Stimulated activated CD8-positive, alpha-beta memory T cell treated with anti-CD3 and anti-CD28 coated beads, Interleukin-12 subunit alpha, Interleukin-12 subunit beta, amount 100 ng/mL, for 4 hours (primary cell): Measurements from ENCODE around the gene CPTP.

Experiments
- DNase-seq: peaks from one replicate; pipeline ENCODE4 v3.0.0-alpha.2; 2020; ENCODE audit warnings: low read depth

The CPTP gene

DNA sequence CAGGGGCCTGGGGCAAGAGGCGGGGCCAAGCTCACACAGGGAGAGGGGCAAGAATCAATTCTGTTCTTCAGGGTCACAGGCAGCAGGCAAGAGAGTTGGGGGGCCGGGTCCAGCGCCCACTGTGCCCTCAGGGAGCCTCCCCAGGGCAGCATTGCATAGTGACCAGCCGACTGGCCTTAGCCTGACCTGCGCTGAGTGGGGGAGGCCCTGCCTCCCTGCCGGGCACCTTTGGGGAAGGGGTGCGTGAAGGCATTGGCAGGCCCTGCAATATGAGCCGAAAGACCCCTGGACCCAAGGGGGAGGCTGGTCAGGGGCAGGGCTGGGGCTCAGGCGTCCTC, 32.2 kb upstream of the CPTP start:
- DNase-seq = no peak

GRCh38 chr1:1292851-1293250, 31.8 kb upstream of the CPTP start:
- DNase-seq = no peak

- DNase-seq = no peak
Measured at GRCh38 chr1:1293263-1294249, 31.0 kb upstream of the CPTP start.

- DNase-seq = no peak
Measured at GRCh38 chr1:1294250-1294890, 30.2 kb upstream of the CPTP start.

DNA sequence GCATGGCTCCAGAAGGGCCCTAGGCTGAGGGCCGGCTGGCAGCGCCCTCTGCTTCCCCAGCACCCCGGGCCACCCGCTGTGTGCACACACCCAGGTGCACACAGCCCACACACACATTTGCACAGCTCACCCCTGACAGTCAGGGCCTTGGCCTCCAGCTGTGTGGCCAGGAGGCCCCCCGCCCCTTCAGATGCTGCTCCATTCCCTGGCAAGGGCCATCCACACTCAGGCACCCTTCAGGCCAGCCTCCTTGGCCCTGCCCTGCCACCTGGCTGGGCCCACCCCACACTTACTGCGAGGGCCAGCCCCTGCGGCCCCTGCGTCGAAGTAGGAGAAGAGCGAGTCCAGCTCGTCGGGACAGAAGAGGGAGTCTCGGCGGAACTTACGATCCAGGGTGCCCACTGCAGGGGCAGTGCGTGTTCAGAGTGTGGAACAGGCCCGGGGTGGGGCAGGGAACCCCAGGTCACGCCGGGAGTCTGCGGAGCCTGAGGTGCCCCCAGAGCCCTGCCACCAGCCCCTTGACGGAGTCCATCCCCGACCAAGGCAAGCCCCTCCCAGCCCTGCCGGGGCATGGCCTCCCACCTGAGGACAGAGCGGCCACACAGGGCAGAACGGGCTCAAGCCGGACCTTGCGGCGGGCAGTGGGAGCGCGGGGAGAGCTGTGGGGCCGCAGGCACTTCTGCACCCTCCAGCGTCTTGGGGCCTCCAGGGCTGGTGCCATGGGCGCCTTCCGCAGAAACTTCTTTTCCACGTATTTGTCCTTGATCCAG, 29.3 kb upstream of the CPTP start:
- DNase-seq = no peak

- DNase-seq = no peak
Measured at GRCh38 chr1:1296070-1297061, 28.2 kb upstream of the CPTP start.

DNA sequence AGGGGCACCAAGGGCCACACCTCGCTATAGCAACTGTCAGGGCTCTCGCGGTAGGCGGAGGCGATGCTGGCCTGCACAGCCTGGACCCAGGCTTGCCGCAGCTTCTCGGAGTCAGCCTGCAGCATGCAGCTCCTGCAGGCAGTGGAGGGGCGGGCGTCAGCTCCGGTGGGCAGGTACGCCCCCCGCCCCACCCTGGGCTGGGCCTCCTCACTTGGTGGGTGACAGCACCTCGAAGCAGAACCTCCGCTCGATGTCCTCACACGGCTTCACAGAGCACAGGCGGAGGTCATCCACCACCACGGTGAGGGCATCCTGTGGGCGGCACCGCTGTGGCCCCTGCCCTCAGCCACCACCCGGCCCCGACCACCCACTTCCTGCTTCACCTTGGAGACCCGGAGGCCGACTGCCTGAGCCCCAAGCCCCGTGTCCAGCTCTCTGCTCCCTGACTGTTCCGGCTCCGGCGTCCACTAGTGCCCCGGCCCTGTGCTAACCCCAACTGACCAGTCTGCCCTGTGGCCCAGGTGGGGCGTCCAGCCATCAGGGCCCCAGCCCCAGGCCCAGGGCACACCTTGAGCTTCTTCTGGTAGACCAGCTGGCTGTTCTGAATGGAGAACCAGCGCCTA, 26.7 kb upstream of the CPTP start:
- DNase-seq = no peak

- no peak for DNase-seq
Measured at GRCh38 chr1:1298861-1299685, 25.5 kb upstream of the CPTP start.

DNA sequence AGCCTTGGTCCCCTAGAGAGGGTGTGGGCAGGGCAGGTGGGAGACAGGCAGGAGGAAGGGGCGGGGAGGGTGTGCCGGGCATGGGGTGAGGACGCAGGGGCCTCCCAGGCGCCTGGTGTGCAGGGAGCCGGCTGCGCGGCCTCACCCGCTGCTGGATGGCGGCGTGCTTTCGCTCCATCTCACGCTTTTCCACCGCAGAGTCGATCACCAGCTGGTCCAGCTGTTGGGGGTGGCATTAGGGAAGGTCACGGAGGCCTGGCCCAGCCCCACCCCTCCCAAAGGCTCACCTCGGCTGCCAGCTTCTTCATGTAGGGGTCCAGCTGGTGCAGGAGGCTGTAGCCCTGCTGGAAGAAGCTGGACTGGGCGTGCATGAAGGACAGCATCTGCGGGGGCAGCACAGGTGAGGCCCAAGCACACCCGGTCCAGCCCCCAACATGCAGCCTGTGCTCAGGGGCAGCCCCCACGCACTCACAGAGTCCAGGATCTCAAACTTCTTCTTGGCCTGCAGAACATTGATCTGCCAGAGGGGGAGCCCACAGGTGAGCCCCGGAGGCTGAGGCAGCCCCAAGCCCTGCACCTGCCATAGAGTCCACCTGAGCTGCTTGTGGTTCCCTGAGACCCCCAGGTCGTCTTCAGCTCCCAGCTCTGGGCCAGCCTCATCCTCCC, 24.8 kb upstream of the CPTP start:
- no peak for DNase-seq

- DNase-seq = no peak
Measured at GRCh38 chr1:1300352-1300739, 24.3 kb upstream of the CPTP start.

DNA sequence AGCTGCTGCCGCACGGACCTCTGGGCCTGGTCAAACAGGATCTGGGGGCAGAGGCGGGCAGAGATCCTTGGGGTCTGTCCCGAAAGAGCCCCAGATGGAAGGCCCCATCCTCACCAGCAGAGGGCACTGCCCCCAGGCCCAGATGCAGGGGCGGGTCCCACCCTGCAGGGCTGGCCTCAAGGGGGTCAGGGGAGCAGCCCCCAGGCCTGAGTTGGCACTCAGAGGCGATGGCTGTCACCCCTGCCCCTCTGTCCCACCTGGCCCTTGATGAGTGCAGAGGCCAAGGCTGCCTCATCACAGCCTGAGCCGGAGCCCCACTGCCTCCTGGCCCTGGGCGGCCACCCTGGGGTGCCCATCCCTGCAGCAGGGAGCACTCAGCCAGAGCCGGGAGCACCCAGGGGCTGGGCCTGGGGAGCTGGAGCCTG, 22.6 kb upstream of the CPTP start:
- no peak for DNase-seq

- DNase-seq = no peak
Measured at GRCh38 chr1:1302951-1303509, 21.6 kb upstream of the CPTP start.

- no peak for DNase-seq
Measured at GRCh38 chr1:1303736-1304135, 20.9 kb upstream of the CPTP start.

DNA sequence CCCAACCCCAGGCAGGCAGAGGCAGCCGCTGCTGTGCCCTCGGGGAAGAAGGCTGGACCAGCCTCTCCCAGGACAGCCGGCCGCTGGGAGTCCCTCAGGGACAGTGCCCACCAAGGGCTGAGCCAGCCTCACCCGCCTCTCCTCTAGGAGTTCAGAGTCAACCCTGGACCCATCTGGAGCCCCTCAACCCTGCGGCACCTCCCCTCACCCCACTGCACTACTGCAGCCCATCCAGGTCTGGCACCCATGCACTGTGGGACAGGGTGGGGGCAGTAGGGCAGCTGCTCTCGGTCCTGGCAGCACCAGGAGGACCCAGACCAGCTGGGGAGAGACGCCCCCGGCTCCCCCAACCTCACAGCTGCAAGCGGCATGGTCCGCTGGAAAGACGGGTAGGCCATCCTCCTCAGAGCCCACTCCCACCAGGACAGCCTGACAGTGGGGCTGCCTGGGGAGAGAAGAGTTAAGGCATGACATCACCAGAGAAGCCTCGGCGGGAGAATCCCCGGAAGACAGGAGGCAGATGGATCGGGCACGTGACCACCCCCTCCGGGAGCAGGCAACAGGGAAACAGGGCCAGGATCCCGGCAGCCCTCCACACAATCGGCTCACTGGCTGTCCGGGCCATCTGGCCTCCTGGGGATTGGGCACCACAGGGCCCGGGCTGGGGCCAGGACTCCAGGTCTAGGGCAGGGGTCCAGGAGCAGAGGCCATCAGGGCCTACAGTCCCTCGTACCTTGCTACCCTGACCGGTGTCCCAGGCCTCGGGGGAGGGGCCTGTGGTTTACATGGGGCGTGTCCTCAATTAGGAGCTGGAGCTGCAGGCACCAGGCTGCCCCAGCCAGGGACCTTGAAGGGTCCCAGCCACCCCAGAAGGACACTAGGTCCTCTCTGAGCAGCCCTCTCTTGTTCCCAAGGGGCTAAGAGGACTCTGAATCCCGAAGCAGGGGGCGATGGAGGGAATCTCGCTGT, 20.0 kb upstream of the CPTP start:
- DNase-seq = no peak

GRCh38 chr1:1305300-1306069, 19.1 kb upstream of the CPTP start:
- DNase-seq = peak; percentile 68

DNA sequence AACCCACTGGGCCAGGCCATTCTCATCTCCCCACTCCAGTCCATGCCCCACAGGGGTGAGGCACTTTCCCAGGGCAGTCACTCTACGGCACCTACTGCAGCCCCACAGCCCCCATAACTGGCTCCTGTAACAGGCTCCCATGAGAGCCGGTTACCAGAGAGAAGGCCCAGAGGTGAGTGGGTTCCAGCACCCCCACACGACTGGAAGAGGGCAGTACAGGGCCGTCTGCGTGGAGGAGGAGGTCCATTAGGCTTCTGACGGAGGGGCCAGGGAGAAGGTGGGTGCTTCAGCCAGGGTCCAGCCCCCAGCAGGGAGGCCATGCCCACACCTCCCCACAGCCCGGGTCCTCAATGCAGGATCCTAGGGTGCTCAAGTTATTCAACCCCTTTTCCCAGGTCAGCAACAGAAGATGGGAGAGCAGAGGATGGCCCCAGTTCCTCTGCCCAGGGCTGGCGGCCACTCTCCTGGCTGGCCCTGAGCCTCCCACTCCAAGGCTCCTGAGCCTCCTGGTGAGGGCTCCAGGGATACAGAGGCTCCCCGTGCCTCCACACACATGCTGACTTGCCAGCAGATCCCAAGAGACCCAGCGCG, 18.4 kb upstream of the CPTP start:
- no peak for DNase-seq
